Measurements from ENCODE around the gene NOVA1.

The NOVA1 gene

DNA sequence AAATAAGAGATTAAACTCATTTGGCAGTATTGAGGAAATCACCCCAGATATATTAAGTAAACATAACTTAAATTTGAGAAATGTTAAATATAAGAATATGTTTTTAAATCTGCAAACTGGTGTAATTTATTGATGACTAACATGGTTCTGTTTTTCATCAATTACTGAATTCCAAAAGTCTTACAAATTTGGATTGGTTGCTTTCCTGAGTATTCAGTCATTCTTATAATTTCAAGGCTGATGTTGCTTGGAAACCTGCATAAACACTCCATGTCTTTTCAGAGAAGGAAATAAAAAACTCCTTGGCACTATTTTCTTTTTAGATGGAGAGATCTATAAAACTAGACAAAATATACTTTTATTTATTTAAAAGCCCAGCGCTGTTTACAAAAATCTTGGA lies 71.7 kb downstream of the NOVA1 start:
- Histone ChIP-seq H3K4me1 (ENCODE audit: control insufficient read depth, insufficient read depth, low read length, unreplicated experiment) (peaks cover 23% of the 10 kb centered on the region), H3K4me3 (ENCODE audit: low read depth, low read length) (no peak overlapping the region), H3K79me2 (ENCODE audit: control insufficient read depth, insufficient read depth, low read length, unreplicated experiment) (no peaks in the 10 kb centered on the region), H3K27me3 (ENCODE audit: insufficient read depth, low read length) (no peaks in the 10 kb centered on the region), H3K36me3 (ENCODE audit: insufficient read depth, low read length) (no peaks in the 10 kb centered on the region; the same call in 1 of the 2 replicates), H2AFZ (ENCODE audit: low read length, unreplicated experiment) (no peak overlapping the region), H3K27ac (ENCODE audit: low read depth, low read length) (peak overlapping the region; percentile 43; the same call in 1 of the 2 replicates)

DNA sequence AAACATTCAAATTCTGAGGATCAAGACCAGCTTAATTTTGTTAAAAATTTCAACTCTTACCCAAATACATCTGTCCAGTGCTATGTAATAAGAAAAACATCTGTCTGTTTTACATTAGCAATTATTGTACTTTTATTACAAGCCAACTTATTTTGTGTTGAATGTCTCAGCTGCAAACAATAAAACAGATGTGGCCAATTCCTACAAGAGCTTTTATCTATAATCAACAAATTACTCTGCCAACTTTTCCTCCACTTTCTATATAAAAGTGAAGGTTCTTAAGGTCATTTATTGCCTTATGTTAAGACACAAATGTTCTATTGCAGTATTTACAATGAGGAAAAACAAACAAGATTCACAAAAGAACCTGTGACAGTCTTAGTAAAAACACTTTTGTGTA lies 72.7 kb downstream of the NOVA1 start:
- no peak overlapping the region for H3K27ac ChIP-seq (ENCODE audit: low read depth, low read length)
- H3K4me1 ChIP-seq (ENCODE audit: control insufficient read depth, insufficient read depth, low read length, unreplicated experiment), result peaks cover 23% of the 10 kb centered on the region
- H3K27me3 ChIP-seq (ENCODE audit: insufficient read depth, low read length), result no peaks in the 10 kb centered on the region
- no peak overlapping the region for H3K4me3 ChIP-seq (ENCODE audit: low read depth, low read length)
- no peak overlapping the region for H2AFZ ChIP-seq (ENCODE audit: low read length, unreplicated experiment)
- no peaks in the 10 kb centered on the region for H3K79me2 ChIP-seq (ENCODE audit: control insufficient read depth, insufficient read depth, low read length, unreplicated experiment)
- no peaks in the 10 kb centered on the region; the same call in 1 of the 2 replicates for H3K36me3 ChIP-seq (ENCODE audit: insufficient read depth, low read length)

DNA sequence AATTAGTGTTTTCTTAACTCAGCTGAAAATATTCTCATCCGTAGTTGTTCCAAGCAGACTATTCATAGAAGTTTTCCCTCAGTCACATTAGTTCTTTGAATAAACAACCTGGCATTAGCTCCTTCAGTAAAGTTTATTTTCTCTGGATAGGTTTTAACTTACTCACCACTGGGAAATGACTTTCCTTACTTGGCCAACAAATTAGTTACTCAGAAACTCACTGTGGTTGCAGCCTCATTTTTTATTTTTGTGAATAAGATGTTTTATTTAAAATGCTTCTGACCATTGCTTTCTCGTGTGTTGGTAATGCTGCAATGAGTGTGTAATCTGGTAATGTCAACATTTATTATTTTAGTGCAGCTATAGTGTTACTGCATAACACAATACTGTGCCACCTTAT lies 74.9 kb downstream of the NOVA1 start:
- no peak overlapping the region for H2AFZ ChIP-seq (ENCODE audit: low read length, unreplicated experiment)
- H3K4me3 ChIP-seq (ENCODE audit: low read depth, low read length), result no peak overlapping the region
- no peaks in the 10 kb centered on the region for H3K79me2 ChIP-seq (ENCODE audit: control insufficient read depth, insufficient read depth, low read length, unreplicated experiment)
- peaks cover 23% of the 10 kb centered on the region for H3K4me1 ChIP-seq (ENCODE audit: control insufficient read depth, insufficient read depth, low read length, unreplicated experiment)
- no peaks in the 10 kb centered on the region; the same call in 1 of the 2 replicates for H3K36me3 ChIP-seq (ENCODE audit: insufficient read depth, low read length)
- peak overlapping the region; percentile 51; the same call in 1 of the 2 replicates for H3K27ac ChIP-seq (ENCODE audit: low read depth, low read length)
- no peaks in the 10 kb centered on the region for H3K27me3 ChIP-seq (ENCODE audit: insufficient read depth, low read length)

DNA sequence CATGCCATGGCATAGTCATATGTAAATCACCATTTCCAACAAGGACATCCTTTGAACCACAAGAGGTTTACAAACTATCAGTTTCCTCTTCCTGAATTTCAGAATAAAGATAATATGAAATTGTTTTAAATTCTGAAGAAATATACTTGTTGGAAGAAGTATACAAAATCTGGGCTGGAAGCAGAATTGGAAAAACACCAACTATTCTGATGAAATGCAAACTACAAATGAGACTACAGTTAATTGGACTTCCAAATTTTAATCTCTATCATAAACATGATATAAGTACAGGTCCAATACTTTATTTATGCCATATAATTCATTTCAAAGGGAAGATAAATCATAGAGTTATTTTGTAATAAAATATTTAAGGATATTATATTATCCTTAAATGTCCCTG lies 80.1 kb downstream of the NOVA1 start:
- H3K36me3 ChIP-seq (ENCODE audit: insufficient read depth, low read length), result no peaks in the 10 kb centered on the region
- H2AFZ ChIP-seq (ENCODE audit: low read length, unreplicated experiment), result no peak overlapping the region
- H3K4me1 ChIP-seq (ENCODE audit: control insufficient read depth, insufficient read depth, low read length, unreplicated experiment), result peaks cover 7% of the 10 kb centered on the region
- H3K27me3 ChIP-seq (ENCODE audit: insufficient read depth, low read length), result no peaks in the 10 kb centered on the region
- no peak overlapping the region for H3K4me3 ChIP-seq (ENCODE audit: low read depth, low read length)
- no peaks in the 10 kb centered on the region for H3K79me2 ChIP-seq (ENCODE audit: control insufficient read depth, insufficient read depth, low read length, unreplicated experiment)
- no peak overlapping the region for H3K27ac ChIP-seq (ENCODE audit: low read depth, low read length)

DNA sequence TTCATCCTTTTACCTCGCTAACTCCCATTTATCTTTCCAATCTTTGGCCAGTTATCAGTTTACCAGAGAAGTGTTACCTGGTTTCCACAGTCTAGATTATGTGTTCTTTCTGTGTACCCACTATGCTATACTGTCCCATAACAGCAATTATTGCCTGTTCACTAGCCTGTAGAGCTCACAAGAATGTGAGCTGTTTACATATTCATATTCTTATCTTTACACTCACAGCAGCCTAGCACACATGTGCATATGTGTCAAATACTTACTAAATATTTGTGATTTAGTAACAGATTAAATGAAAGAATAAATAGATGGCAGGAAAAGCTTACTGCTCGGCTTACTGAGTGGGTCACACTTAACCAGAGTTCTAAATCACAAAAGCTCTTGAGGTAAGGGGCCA lies 97.8 kb downstream of the NOVA1 start:
- Histone ChIP-seq H3K36me3 (ENCODE audit: insufficient read depth, low read length) (no peaks in the 10 kb centered on the region), H3K4me3 (ENCODE audit: low read depth, low read length) (no peak overlapping the region), H3K27ac (ENCODE audit: low read depth, low read length) (no peak overlapping the region), H3K79me2 (ENCODE audit: control insufficient read depth, insufficient read depth, low read length, unreplicated experiment) (no peaks in the 10 kb centered on the region), H3K4me1 (ENCODE audit: control insufficient read depth, insufficient read depth, low read length, unreplicated experiment) (no peaks in the 10 kb centered on the region), H3K27me3 (ENCODE audit: insufficient read depth, low read length) (no peaks in the 10 kb centered on the region), H2AFZ (ENCODE audit: low read length, unreplicated experiment) (no peak overlapping the region)

DNA sequence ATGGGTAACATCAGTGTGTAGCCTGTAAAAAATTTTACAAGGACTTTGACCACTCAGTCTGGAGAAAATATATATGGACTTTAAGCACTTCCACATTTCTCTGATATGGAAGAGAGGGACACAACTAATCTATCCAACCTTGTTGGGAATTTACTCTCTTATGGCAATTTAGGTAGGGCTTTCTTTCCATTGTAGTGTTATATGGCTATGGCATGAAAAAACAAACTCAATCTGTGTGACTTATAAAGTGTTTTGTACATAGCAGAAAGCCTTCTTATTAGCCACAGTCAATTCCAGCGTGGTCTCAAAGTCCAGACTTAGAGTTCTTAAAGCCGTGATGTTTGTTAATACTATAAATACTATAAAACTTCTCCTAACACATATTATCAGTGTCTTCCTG lies 98.3 kb downstream of the NOVA1 start:
- no peaks in the 10 kb centered on the region for H3K27me3 ChIP-seq (ENCODE audit: insufficient read depth, low read length)
- H3K36me3 ChIP-seq (ENCODE audit: insufficient read depth, low read length), result no peaks in the 10 kb centered on the region
- H3K27ac ChIP-seq (ENCODE audit: low read depth, low read length), result no peak overlapping the region
- no peak overlapping the region for H2AFZ ChIP-seq (ENCODE audit: low read length, unreplicated experiment)
- no peaks in the 10 kb centered on the region for H3K4me1 ChIP-seq (ENCODE audit: control insufficient read depth, insufficient read depth, low read length, unreplicated experiment)
- H3K4me3 ChIP-seq (ENCODE audit: low read depth, low read length), result no peak overlapping the region
- no peaks in the 10 kb centered on the region for H3K79me2 ChIP-seq (ENCODE audit: control insufficient read depth, insufficient read depth, low read length, unreplicated experiment)

DNA sequence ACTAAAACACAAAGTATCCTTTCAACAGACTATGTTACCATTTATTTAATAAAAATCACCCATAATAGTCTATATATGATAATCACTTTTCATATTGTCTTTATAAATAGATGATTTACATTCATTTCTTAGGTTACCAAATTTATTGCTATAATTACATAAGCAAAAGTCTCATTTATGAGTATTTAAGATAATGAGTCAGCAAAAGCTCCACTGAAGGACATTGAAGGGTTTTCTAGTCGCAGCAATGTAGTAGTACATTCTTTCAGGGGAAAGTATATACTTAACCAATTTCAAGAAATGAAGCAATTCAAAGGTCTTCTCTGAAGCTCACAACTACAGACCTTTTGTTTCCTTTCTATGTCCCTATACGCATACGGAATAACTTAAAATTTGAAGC lies 110.9 kb downstream of the NOVA1 start:
- H3K4me3 ChIP-seq (ENCODE audit: low read depth, low read length), result no peak overlapping the region
- H3K36me3 ChIP-seq (ENCODE audit: insufficient read depth, low read length), result no peaks in the 10 kb centered on the region
- no peaks in the 10 kb centered on the region for H3K79me2 ChIP-seq (ENCODE audit: control insufficient read depth, insufficient read depth, low read length, unreplicated experiment)
- H3K27ac ChIP-seq (ENCODE audit: low read depth, low read length), result no peak overlapping the region
- H2AFZ ChIP-seq (ENCODE audit: low read length, unreplicated experiment), result no peak overlapping the region
- H3K27me3 ChIP-seq (ENCODE audit: insufficient read depth, low read length), result no peaks in the 10 kb centered on the region
- H3K4me1 ChIP-seq (ENCODE audit: control insufficient read depth, insufficient read depth, low read length, unreplicated experiment), result no peaks in the 10 kb centered on the region

DNA sequence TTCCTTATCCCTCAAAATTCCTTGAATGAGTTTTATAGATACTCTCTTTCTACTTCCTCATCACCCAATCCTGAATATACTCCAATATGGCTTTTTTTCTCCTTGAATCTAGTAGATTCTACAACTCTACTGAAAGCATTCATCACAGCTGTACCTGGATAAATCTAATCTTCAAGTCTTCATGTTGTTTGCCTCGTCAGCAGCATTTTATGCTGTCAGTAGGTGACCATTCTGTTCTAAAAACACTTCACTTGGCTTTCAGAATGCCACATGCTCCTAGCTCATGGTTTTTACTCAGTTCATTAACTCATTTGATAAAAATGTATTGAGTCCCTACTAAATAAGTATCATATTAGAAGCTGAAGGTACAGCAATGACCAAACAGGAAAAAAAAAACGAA lies 113.3 kb downstream of the NOVA1 start:
- no peaks in the 10 kb centered on the region for H3K27me3 ChIP-seq (ENCODE audit: insufficient read depth, low read length)

DNA sequence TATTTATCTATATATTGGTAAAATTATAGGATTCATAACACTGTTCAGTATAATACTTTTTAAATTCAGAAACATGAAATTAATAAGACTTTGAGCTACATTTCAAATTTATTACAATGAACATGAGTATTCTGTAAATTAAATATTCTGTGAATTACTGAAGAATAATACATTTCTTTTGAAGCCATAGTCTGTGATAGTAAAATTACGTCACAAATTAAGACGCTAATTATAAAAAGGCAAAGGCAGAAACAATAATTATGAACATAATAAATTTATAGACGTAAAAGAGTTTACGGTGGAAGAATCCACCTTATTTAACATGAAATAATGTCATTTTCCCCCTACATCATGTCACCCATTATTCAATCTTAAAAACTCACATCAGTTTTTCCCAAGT lies 118.9 kb downstream of the NOVA1 start:
- Histone ChIP-seq H3K27ac (ENCODE audit: low read depth, low read length) (no peak overlapping the region), H3K4me1 (ENCODE audit: control insufficient read depth, insufficient read depth, low read length, unreplicated experiment) (no peaks in the 10 kb centered on the region), H3K36me3 (ENCODE audit: insufficient read depth, low read length) (no peaks in the 10 kb centered on the region), H2AFZ (ENCODE audit: low read length, unreplicated experiment) (no peak overlapping the region), H3K27me3 (ENCODE audit: insufficient read depth, low read length) (no peaks in the 10 kb centered on the region), H3K4me3 (ENCODE audit: low read depth, low read length) (no peak overlapping the region), H3K79me2 (ENCODE audit: control insufficient read depth, insufficient read depth, low read length, unreplicated experiment) (no peaks in the 10 kb centered on the region)

More for the DNA sequence above, 113.3 kb downstream of the NOVA1 start:
- H3K36me3 ChIP-seq (ENCODE audit: insufficient read depth, low read length), result no peaks in the 10 kb centered on the region
- H2AFZ ChIP-seq (ENCODE audit: low read length, unreplicated experiment), result no peak overlapping the region
- H3K4me3 ChIP-seq (ENCODE audit: low read depth, low read length), result no peak overlapping the region
- no peaks in the 10 kb centered on the region for H3K4me1 ChIP-seq (ENCODE audit: control insufficient read depth, insufficient read depth, low read length, unreplicated experiment)
- H3K79me2 ChIP-seq (ENCODE audit: control insufficient read depth, insufficient read depth, low read length, unreplicated experiment), result no peaks in the 10 kb centered on the region
- H3K27ac ChIP-seq (ENCODE audit: low read depth, low read length), result no peak overlapping the region

DNA sequence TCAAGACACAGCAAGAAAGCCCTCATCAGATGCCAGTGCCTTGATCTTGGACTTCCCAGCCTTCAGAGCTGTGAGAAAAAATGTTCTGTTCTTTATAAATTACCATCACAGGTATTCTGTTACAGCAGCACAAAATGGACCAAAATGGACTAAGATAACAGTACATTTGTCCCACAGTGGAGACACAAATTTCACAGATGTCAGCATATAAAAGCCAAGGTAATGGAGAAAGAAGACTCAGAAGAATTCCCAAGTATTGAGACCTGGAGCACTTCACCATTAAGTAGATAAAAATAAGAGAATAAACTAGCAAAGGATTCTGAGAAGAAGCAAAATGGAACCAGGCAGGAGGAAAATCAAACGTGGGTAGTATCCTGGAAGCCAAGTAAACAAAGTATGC lies 131.0 kb downstream of the NOVA1 start:
- Histone ChIP-seq H3K36me3 (ENCODE audit: insufficient read depth, low read length) (no peaks in the 10 kb centered on the region), H3K27ac (ENCODE audit: low read depth, low read length) (no peak overlapping the region), H3K79me2 (ENCODE audit: control insufficient read depth, insufficient read depth, low read length, unreplicated experiment) (no peaks in the 10 kb centered on the region), H3K4me1 (ENCODE audit: control insufficient read depth, insufficient read depth, low read length, unreplicated experiment) (no peaks in the 10 kb centered on the region), H3K4me3 (ENCODE audit: low read depth, low read length) (no peak overlapping the region), H3K27me3 (ENCODE audit: insufficient read depth, low read length) (no peaks in the 10 kb centered on the region), H2AFZ (ENCODE audit: low read length, unreplicated experiment) (no peak overlapping the region)

DNA sequence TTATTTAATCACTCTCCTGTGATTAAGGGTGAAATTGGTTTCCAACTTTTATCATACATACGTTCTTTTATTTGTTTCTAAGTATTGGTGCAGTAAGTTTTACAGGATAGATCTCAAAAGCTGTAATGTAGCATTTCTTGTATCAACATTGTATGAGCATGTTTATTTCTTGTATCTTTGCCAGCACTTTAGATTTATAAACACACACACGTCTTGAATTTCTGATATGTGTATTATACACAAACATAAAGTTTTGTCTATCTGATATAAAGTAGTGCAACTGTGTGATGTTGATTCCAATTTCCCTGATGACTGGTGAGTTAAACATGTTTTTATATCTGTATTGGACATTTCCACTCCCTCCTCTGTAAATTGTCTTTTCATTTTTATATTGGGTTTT lies 134.7 kb downstream of the NOVA1 start:
- H3K27ac ChIP-seq (ENCODE audit: low read depth, low read length), result no peak overlapping the region
- H2AFZ ChIP-seq (ENCODE audit: low read length, unreplicated experiment), result no peak overlapping the region
- H3K79me2 ChIP-seq (ENCODE audit: control insufficient read depth, insufficient read depth, low read length, unreplicated experiment), result no peaks in the 10 kb centered on the region
- H3K4me3 ChIP-seq (ENCODE audit: low read depth, low read length), result no peak overlapping the region
- H3K36me3 ChIP-seq (ENCODE audit: insufficient read depth, low read length), result no peaks in the 10 kb centered on the region
- H3K27me3 ChIP-seq (ENCODE audit: insufficient read depth, low read length), result no peaks in the 10 kb centered on the region
- H3K4me1 ChIP-seq (ENCODE audit: control insufficient read depth, insufficient read depth, low read length, unreplicated experiment), result no peaks in the 10 kb centered on the region
